Small intestine (tissue), 7 donors: ENCODE data around the gene MOB3C. TPM values are rescaled to one million over a fixed set of nuclear protein-coding genes. Genes with fewer than 3 reads are reported as not detected.

Experiments used
- DNase-seq, 2 donors: peaks; one replicate each; pipeline versions ENCODE4 v3.0.0 to v3.0.0-alpha.2; 2013
- FAIRE-seq: peaks from 2 replicates; lab custom pipeline; 2012; peaks lifted over from hg19 to GRCh38; lab: Jason Lieb, UNC
- H3K27ac ChIP-seq, 3 donors: one replicate each; pipeline ENCODE4 v1.5.1; 2013; ENCODE audit warnings: low read length in 2 of 3, mild to moderate bottlenecking in 2 of 3, control low read depth in 1 of 3, inconsistent platforms in 1 of 3, low read depth in 1 of 3, moderate library complexity in 1 of 3
- H3K27me3 ChIP-seq, 3 donors: one replicate each; pipeline ENCODE4 v1.6.1; 2013; ENCODE audit warnings: low read length in 3 of 3, inconsistent platforms in 1 of 3; ENCODE audit not compliant: control insufficient read depth in 3 of 3, insufficient read depth in 3 of 3
- H3K36me3 ChIP-seq, 3 donors: one replicate each; pipeline ENCODE4 v1.6.1; 2013; ENCODE audit warnings: low read length in 3 of 3, inconsistent platforms in 1 of 3, low read depth in 1 of 3, mild to moderate bottlenecking in 1 of 3, moderate library complexity in 1 of 3; ENCODE audit not compliant: control insufficient read depth in 3 of 3, insufficient read depth in 2 of 3
- H3K4me1 ChIP-seq, 3 donors: one replicate each; pipeline ENCODE4 v1.6.1; 2013; ENCODE audit warnings: low read length in 2 of 3, inconsistent platforms in 1 of 3, low read depth in 1 of 3, mild to moderate bottlenecking in 1 of 3, moderate library complexity in 1 of 3; ENCODE audit not compliant: control insufficient read depth in 3 of 3, insufficient read depth in 2 of 3
- H3K4me3 ChIP-seq, 3 donors: one replicate each; pipeline ENCODE4 v1.5.1; 2013; ENCODE audit warnings: low read length in 3 of 3, control low read depth in 1 of 3, inconsistent platforms in 1 of 3, low read depth in 1 of 3, mild to moderate bottlenecking in 1 of 3, moderate library complexity in 1 of 3
- H3K9me3 ChIP-seq, 2 donors: one replicate each; pipeline ENCODE4 v1.6.1; 2013; ENCODE audit warnings: low read depth in 1 of 2, low read length in 1 of 2; ENCODE audit not compliant: control insufficient read depth in 2 of 2, insufficient read depth in 1 of 2
- WGBS, 3 donors: extraction: QIAGEN DNeasy Blood & Tissue Kit; methylation state at CpG; one replicate each; pipeline ENCODE4 v1.1.7; 2013; 5-methylcytosine and 5-hydroxymethylcytosine counted together
- polyA plus RNA-seq, 4 donors: library from polyadenylated mRNA; stranded (reverse) in 3 of 4; unstranded in 1 of 4; fragments of 200-250 nt in 3 of 4; fragments of 120-200 nt in 1 of 4; gene quantifications; one replicate each; pipeline versions ENCODE4 v1.2.1 to v1.2.3, GENCODE V29; 2013
- donor health status: healthy with polysubstance abuse.
- donor health status: control.
- donor health status: control.
- donor health status: Bipolar disorder and iron deficiency.
- donor health status: healthy.

The MOB3C gene
- polyA plus RNA-seq, 4 donors, result 7.8 to 12.0 (median 9.5) TPM

GRCh38 chr1:46599059-46599970, 17.3 kb downstream of the MOB3C start:
- Histone ChIP-seq H3K36me3 (peaks cover 0 to 3% (median 0%) of the 10 kb centered on the region in 3 donors), H3K4me1 (peaks cover 2 to 8% (median 5%) of the 10 kb centered on the region in 3 donors), H3K9me3 (no peaks in the 10 kb centered on the region), H3K27me3 (no peaks in the 10 kb centered on the region), H3K27ac (no peak overlapping the region), H3K4me3 (no peak overlapping the region)
- FAIRE-seq, result no peak
- DNase-seq, result no peak
- 79 to 84% (median 83%) methylated on average over 9 of the region's 9 CpGs for WGBS, 3 donors

GRCh38 chr1:46596846-46597245, 19.8 kb downstream of the MOB3C start:
- no peaks in the 10 kb centered on the region for H3K27me3 ChIP-seq
- no peak overlapping the region for H3K27ac ChIP-seq
- FAIRE-seq (no peak), DNase-seq (no peak)
- H3K4me3 ChIP-seq, result no peak overlapping the region
- 94 to 100% (median 96%) methylated on average over 3 of the region's 3 CpGs for WGBS, 3 donors
- peaks cover 4 to 20% (median 4%) of the 10 kb centered on the region in 3 donors for H3K36me3 ChIP-seq
- H3K4me1 ChIP-seq, result peaks cover 0 to 7% (median 0%) of the 10 kb centered on the region in 3 donors
- H3K9me3 ChIP-seq, result no peaks in the 10 kb centered on the region

GRCh38 chr1:46596036-46596435, 20.6 kb downstream of the MOB3C start:
- H3K9me3 ChIP-seq, result no peaks in the 10 kb centered on the region
- WGBS, 3 donors, result 99 to 100% (median 100%) methylated on average over 1 of the region's 1 CpG
- DNase-seq, result no peak
- H3K4me3 ChIP-seq, result no peak overlapping the region
- no peak overlapping the region for H3K27ac ChIP-seq
- peaks cover 4 to 27% (median 6%) of the 10 kb centered on the region in 3 donors for H3K36me3 ChIP-seq
- no peak for FAIRE-seq
- H3K4me1 ChIP-seq, result peaks cover 0 to 5% (median 0%) of the 10 kb centered on the region in 3 donors
- no peaks in the 10 kb centered on the region for H3K27me3 ChIP-seq

GRCh38 chr1:46595127-46595526, 21.5 kb downstream of the MOB3C start:
- WGBS, 3 donors, result 64 to 89% (median 70%) methylated on average over 3 of the region's 3 CpGs
- Histone ChIP-seq H3K36me3 (peaks cover 7 to 28% (median 14%) of the 10 kb centered on the region in 3 donors), H3K4me1 (peaks cover 0 to 5% (median 0%) of the 10 kb centered on the region in 3 donors), H3K27ac (no peak overlapping the region), H3K27me3 (no peaks in the 10 kb centered on the region), H3K9me3 (no peaks in the 10 kb centered on the region), H3K4me3 (no peak overlapping the region)
- FAIRE-seq, result no peak
- DNase-seq, result no peak

- DNase-seq, result no peak
- WGBS, 3 donors, result 86 to 92% (median 92%) methylated on average over 5 of the region's 5 CpGs
- H3K9me3 ChIP-seq, result no peaks in the 10 kb centered on the region
- H3K36me3 ChIP-seq, result peaks cover 7 to 32% (median 19%) of the 10 kb centered on the region in 3 donors
- no peak for FAIRE-seq
- no peaks in the 10 kb centered on the region for H3K27me3 ChIP-seq
- no peaks in the 10 kb centered on the region for H3K4me1 ChIP-seq
- no peak overlapping the region for H3K4me3 ChIP-seq
- H3K27ac ChIP-seq, result no peak overlapping the region
These were observed 22.5 kb downstream of the MOB3C start for GRCh38 chr1:46594063-46594462.

GRCh38 chr1:46592823-46593222, 23.8 kb downstream of the MOB3C start:
- no peak overlapping the region for H3K4me3 ChIP-seq
- peaks cover 7 to 37% (median 22%) of the 10 kb centered on the region in 3 donors for H3K36me3 ChIP-seq
- no peaks in the 10 kb centered on the region for H3K27me3 ChIP-seq
- 82 to 95% (median 87%) methylated on average over 4 of the region's 4 CpGs for WGBS, 3 donors
- FAIRE-seq (no peak), DNase-seq (no peak)
- no peaks in the 10 kb centered on the region for H3K9me3 ChIP-seq
- H3K27ac ChIP-seq, result no peak overlapping the region
- H3K4me1 ChIP-seq, result no peaks in the 10 kb centered on the region

- DNase-seq, result no peak
- H3K4me3 ChIP-seq, result no peak overlapping the region
- H3K9me3 ChIP-seq, result no peaks in the 10 kb centered on the region
- peaks cover 7 to 50% (median 25%) of the 10 kb centered on the region in 3 donors for H3K36me3 ChIP-seq
- no peaks in the 10 kb centered on the region for H3K4me1 ChIP-seq
- H3K27me3 ChIP-seq, result no peaks in the 10 kb centered on the region
- WGBS, 3 donors, result 90 to 97% (median 94%) methylated on average over 3 of the region's 3 CpGs
- FAIRE-seq, result no peak
- no peak overlapping the region for H3K27ac ChIP-seq
These were observed 27.1 kb downstream of the MOB3C start for GRCh38 chr1:46589529-46589928.

- H3K27me3 ChIP-seq, result no peaks in the 10 kb centered on the region
- WGBS, 3 donors, result 84 to 91% (median 87%) methylated on average over 7 of the region's 7 CpGs
- H3K9me3 ChIP-seq, result no peaks in the 10 kb centered on the region
- FAIRE-seq (no peak), DNase-seq (no peak)
- H3K27ac ChIP-seq, result no peak overlapping the region
- H3K36me3 ChIP-seq, result peaks cover 5 to 46% (median 24%) of the 10 kb centered on the region in 3 donors
- H3K4me3 ChIP-seq, result no peak overlapping the region
- H3K4me1 ChIP-seq, result no peaks in the 10 kb centered on the region
These were observed 29.5 kb downstream of the MOB3C start for GRCh38 chr1:46587069-46587468.
